Measurements from ENCODE around the gene TWNK.

DNA sequence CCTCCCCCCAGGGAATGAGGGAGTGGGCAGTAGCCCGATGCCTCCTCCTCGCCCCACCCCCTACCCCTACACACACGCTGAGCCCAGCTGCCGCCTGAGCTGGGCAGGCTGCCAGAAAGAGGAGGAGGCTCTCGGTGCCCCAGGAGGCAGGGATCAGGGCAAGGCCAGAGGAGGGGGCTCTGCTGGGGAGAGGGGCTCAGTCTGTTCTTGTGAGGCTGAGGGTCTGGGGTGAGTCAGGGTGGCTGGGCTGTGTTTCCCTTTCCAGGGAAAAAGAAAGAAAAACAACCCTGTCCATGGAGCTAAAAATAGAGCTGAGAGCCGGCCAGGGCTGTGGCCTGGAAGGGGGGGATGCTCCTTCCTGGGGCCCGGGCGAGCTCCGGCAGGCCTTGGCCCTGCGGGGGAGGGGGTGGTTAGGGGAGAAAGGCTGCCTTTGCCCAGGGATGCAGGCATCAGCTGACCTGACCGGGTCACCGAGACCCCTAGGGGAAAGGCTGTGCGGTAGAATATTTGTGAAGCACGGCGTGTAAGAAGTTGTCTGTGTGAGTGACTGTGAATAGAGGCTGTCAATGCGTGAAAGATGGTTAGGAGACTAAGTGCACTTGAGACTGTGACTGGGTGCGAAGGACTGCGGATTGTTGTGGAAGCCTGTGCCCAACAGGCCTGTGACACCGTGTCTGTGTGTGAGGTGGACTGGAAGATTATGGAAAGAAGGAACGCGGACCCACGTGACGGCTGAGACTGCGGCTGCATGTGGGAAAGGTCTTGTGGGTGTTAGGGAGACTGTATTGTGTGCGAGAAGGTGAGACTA is 11.0 kb downstream of the TWNK start:
- TF ChIP-seq POLR2A (IDR thresholded peaks at IDR 0.05; ENCODE audit: low read depth, low read length): no peak
- no peak for TF ChIP-seq POLR2AphosphoS5 (IDR thresholded peaks at IDR 0.05; ENCODE audit: low read depth, low read length)
- TF ChIP-seq TAF1 (IDR thresholded peaks at IDR 0.05; ENCODE audit: borderline replicate concordance, low read depth, low read length): no peak

All from GM12892 (cell line).